ENCODE measurements around the gene CDH4. TPM values are rescaled to one million over a fixed set of nuclear protein-coding genes. Genes with fewer than 3 reads are reported as not detected.

CDH4 gene
- total and polyA plus RNA-seq, 2 of the 13 experiments (the other 11 are each of a cell fraction or from before 2014, with no cell fraction given): not detected

DNA sequence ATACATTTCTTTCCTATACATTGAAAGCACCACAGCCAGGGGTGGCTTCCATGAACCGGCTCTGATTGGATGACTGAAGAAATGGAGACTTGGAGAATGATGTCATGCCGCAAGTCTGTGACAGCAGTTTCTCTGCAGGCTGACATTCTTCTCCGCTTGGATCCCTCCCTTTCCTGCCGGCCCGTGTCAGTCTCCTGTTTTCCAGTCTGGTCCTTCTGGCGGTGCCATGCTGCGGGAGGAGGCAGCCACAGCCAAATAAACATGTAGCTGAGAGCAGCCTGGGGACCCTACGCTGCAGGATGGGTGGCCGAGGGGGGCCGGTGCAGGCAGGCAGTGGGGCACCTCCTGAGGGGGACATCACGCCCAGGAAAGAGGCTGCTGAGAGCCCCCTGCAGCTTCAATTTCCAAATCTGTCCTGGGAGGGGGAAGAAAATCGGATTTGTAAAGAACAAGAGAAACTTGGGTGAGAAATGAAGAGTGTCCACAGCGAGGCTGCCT lies 635.6 kb downstream of the CDH4 start:
- Histone ChIP-seq H3K27me3 (ENCODE audit: control insufficient read depth in 1 of 2, insufficient read depth in 2 of 2, low read length in 2 of 2) (peaks cover 17 to 43% of the 10 kb centered on the region in 2 experiments), H4K20me1 (ENCODE audit: insufficient read depth, low read length) (peaks cover 2% of the 10 kb centered on the region; the same call in 1 of the 2 replicates), H3K4me3 (replicated peaks in 1 of 3; ENCODE audit: insufficient read depth in 1 of 3, low read depth in 2 of 3, low read length in 3 of 3) (no peak overlapping the region), H3K79me2 (ENCODE audit: insufficient read depth, low read length) (no peaks in the 10 kb centered on the region), H2AFZ (ENCODE audit: low read length) (no peak overlapping the region), H3K4me1 (ENCODE audit: insufficient read depth, low read length) (no peaks in the 10 kb centered on the region), H3K9ac (ENCODE audit: insufficient read depth, low read depth, low read length) (no peak overlapping the region), H3K4me2 (ENCODE audit: low read depth, low read length) (no peak overlapping the region), H3K27ac (ENCODE audit: extremely low read length, insufficient read depth, low read length) (no peak overlapping the region), H3K36me3 (replicated peaks in 1 of 2; ENCODE audit: control insufficient read depth in 1 of 2, insufficient read depth in 2 of 2, low read length in 2 of 2) (no peaks in the 10 kb centered on the region), H3K9me3 (ENCODE audit: low read length) (peaks cover 5% of the 10 kb centered on the region; the same call in 1 of the 2 replicates)
- WGBS (ENCODE audit: low lambda C conversion rate): 10% methylated on average over 13 of the region's 13 CpGs
- no peak for ATAC-seq
- CTCF ChIA-PET (ENCODE audit: low intra/inter-chr PET ratio, low total read pairs): interaction anchor here (0.7 to 1.4 kb wide), 4 partner anchors 90 to 1676 kb away, joined by 3 to 7 read pairs (median 4); no protein-coding TSS in a partner anchor
- no TSS peak for BruUV-seq (replicated peaks)
- FAIRE-seq: no peak
- intact Hi-C loops (cut with micrococcal nuclease; ENCODE audit: unreplicated experiment): loop anchor here (5.0 kb wide), 1 partner anchor 165 kb away; no protein-coding TSS in a partner anchor
- TF ChIP-seq, protein P1, sequence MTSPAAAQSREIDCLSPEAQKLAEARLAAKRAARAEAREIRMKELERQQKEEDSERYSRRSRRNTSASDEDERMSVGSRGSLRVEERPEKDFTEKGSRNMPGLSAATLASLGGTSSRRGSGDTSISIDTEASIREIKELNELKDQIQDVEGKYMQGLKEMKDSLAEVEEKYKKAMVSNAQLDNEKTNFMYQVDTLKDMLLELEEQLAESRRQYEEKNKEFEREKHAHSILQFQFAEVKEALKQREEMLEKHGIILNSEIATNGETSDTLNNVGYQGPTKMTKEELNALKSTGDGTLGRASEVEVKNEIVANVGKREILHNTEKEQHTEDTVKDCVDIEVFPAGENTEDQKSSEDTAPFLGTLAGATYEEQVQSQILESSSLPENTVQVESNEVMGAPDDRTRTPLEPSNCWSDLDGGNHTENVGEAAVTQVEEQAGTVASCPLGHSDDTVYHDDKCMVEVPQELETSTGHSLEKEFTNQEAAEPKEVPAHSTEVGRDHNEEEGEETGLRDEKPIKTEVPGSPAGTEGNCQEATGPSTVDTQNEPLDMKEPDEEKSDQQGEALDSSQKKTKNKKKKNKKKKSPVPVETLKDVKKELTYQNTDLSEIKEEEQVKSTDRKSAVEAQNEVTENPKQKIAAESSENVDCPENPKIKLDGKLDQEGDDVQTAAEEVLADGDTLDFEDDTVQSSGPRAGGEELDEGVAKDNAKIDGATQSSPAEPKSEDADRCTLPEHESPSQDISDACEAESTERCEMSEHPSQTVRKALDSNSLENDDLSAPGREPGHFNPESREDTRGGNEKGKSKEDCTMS (CRISPR knock-in tag; conservative IDR thresholded peaks at IDR 0.05): no peak
- peak; percentile 81 for TF ChIP-seq ATF7 (IDR thresholded peaks at IDR 0.05)
- no peak for TF ChIP-seq ATF7 (CRISPR knock-in tag; IDR thresholded peaks at IDR 0.05)
- in situ Hi-C loops (cut with HindIII; ENCODE audit: extremely low pct_ligation_motif_present, low pct_unique_long_range_greater_than_20kb): loop anchor here (10.0 to 25.0 kb wide), 2 partner anchors 1673 to 1825 kb away; no protein-coding TSS in a partner anchor
- POLR2A ChIA-PET: no interaction called here
- DNase-seq (ENCODE audit: low spot score): no peak

Data from HepG2 (cell line).